GM12872 (cell line): Measurements from ENCODE around the gene RGS12.

Source experiments
- CTCF ChIP-seq: IDR thresholded peaks from 3 replicates; pipeline ENCODE4 v1.5.1; 2011; ENCODE audit warnings: low read depth, mild to moderate bottlenecking, low read length, moderate library complexity; ENCODE audit not compliant: insufficient read depth

Gene RGS12

GRCh38 chr4:3334316-3334715 lies 41.5 kb downstream of the RGS12 start:
- TF ChIP-seq CTCF: no peak

GRCh38 chr4:3335385-3335784 lies 42.6 kb downstream of the RGS12 start:
- no peak for TF ChIP-seq CTCF

- no peak for TF ChIP-seq CTCF
Measured at GRCh38 chr4:3335982-3336381, 43.2 kb downstream of the RGS12 start.

GRCh38 chr4:3336382-3337356 lies 43.8 kb downstream of the RGS12 start:
- TF ChIP-seq CTCF: no peak

GRCh38 chr4:3337357-3337732 lies 44.5 kb downstream of the RGS12 start:
- no peak for TF ChIP-seq CTCF

- no peak for TF ChIP-seq CTCF
Measured at GRCh38 chr4:3337811-3338210, 45.0 kb downstream of the RGS12 start.

- no peak for TF ChIP-seq CTCF
Measured at GRCh38 chr4:3338321-3338838, 45.6 kb downstream of the RGS12 start.
